SK-N-MC (cell line): Measurements from ENCODE around the gene YWHAE.

ENCODE experiments used
- EZH2 ChIP-seq: fragments of 200-600 bp; sonication (generic); IDR thresholded peaks from one replicate; pipeline ENCODE4 v1.6.1; 2017; ENCODE audit warnings: antibody characterized with exemption
- FOXP2 ChIP-seq: optimal IDR thresholded peaks from 2 replicates; pipeline ENCODE3; 2011; ENCODE audit warnings: mild to moderate bottlenecking, moderate library complexity; ENCODE audit not compliant: insufficient read depth; ENCODE audit errors: extremely low read length, control extremely low read depth
- POLR2AphosphoS5 ChIP-seq: IDR thresholded peaks from 2 replicates; pipeline ENCODE4 v1.6.1; 2012; ENCODE audit warnings: mild to moderate bottlenecking, low read depth, low read length, borderline replicate concordance

DNA sequence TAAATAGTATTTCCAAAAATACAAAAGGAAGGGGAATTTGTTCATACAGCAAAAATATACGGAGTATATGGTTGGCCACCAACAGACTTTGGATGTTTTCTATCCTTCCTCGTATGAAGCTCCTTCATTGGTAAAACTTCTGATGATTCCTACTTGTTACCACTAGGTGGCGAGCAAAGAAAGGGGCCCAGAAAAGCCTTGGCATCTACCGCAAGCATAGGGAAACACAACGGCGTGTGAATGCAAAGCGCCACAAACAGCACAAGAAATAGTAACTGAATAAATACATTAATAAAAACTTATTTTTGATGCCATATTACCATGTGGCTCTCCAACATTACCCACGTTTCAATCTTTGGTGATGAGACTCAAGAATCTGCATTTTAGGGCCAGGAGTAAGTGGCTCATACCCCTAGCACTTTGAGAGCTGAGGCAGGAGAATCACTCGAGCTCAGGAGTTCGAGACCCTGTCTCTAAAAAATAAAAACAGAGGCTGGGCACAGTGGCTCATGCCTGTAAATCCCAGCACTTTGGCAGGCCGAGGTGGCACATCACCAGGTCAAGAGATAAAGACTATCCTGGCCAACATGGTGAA is 34.5 kb downstream of the YWHAE start:
- TF ChIP-seq POLR2AphosphoS5 (no peak), EZH2 (no peak), FOXP2 (no peak)
